ENCODE data around the gene ZNF506.
"Not testable (repeated sequence)": the region's sequence is repeated elsewhere in the genome, so short reads cannot be mapped to it uniquely, and the experiment has no call there.

The ZNF506 gene

GRCh38 chr19:19821366-19821951 is at the start of gene ZNF506:
Gene ZNF506, minus strand, starts transcription at chr19:19821750. Its CDS starts 147 bp downstream, at chr19:19821603.
- peak; percentile 52 for DNase-seq

GRCh38 chr19:19870086-19870485 is 48.5 kb upstream of the ZNF506 start:
- DNase-seq, result not testable (repeated sequence)

- DNase-seq, result no peak
Measured at GRCh38 chr19:19866611-19867248, 45.2 kb upstream of the ZNF506 start.

- DNase-seq, result peak; percentile 35
Measured at GRCh38 chr19:19865750-19866610, 44.4 kb upstream of the ZNF506 start, which contains the start of gene ZNF253. Gene ZNF253, plus strand, starts transcription at chr19:19865882. Its CDS starts 115 bp downstream, at chr19:19865997.

GRCh38 chr19:19860756-19861390 is 39.3 kb upstream of the ZNF506 start:
- DNase-seq, result no peak

GRCh38 chr19:19858751-19859150 is 37.2 kb upstream of the ZNF506 start:
- no peak for DNase-seq

GRCh38 chr19:19851740-19852139 is 30.2 kb upstream of the ZNF506 start:
- DNase-seq, result not testable (repeated sequence)

- DNase-seq, result no peak
Measured at GRCh38 chr19:19849056-19849455, 27.5 kb upstream of the ZNF506 start.

GRCh38 chr19:19847781-19848180 is 26.2 kb upstream of the ZNF506 start:
- DNase-seq, result no peak

GRCh38 chr19:19835560-19836038 is 14.0 kb upstream of the ZNF506 start:
- no peak for DNase-seq

- DNase-seq, result no peak
Measured at GRCh38 chr19:19826875-19827274, 5.3 kb upstream of the ZNF506 start.

GRCh38 chr19:19823916-19824315 is 2.4 kb upstream of the ZNF506 start:
- DNase-seq, result no peak

- DNase-seq, result not testable (repeated sequence)
Measured at GRCh38 chr19:19821976-19822375, 426 bp upstream of the ZNF506 start.

- DNase-seq, result no peak
Measured at GRCh38 chr19:19820774-19821320, 703 bp downstream of the ZNF506 start.

GRCh38 chr19:19817357-19817756 is 4.2 kb downstream of the ZNF506 start:
- DNase-seq, result no peak

GRCh38 chr19:19816679-19817078 is 4.9 kb downstream of the ZNF506 start:
- DNase-seq, result no peak

GRCh38 chr19:19811999-19812398 is 9.6 kb downstream of the ZNF506 start:
- not testable (repeated sequence) for DNase-seq

GRCh38 chr19:19805480-19805879 is 16.1 kb downstream of the ZNF506 start:
- no peak for DNase-seq

- DNase-seq, result no peak
Measured at GRCh38 chr19:19788015-19788414, 33.5 kb downstream of the ZNF506 start.

GRCh38 chr19:19785476-19785875 is 36.1 kb downstream of the ZNF506 start:
- not testable (repeated sequence) for DNase-seq

- no peak for DNase-seq
Measured at GRCh38 chr19:19782783-19783182, 38.8 kb downstream of the ZNF506 start.

- peak; percentile 2 for DNase-seq
Measured at GRCh38 chr19:19781791-19782190, 39.8 kb downstream of the ZNF506 start.

- no peak for DNase-seq
Measured at GRCh38 chr19:19778666-19779065, 42.9 kb downstream of the ZNF506 start.
